NB4 (cell line): ENCODE measurements around the gene S100A3.

ENCODE experiments used
- DNase-seq: peaks from one replicate; pipeline ENCODE4 v3.0.0; 2010; ENCODE audit warnings: low read depth
- H3K4me3 ChIP-seq: one replicate; pipeline ENCODE4 v1.5.1; 2011; ENCODE audit warnings: mild to moderate bottlenecking, low read depth, low read length, moderate library complexity
- CTCF ChIP-seq: IDR thresholded peaks from one replicate; pipeline ENCODE4 v1.5.1; 2012; ENCODE audit warnings: low read depth, low read length
- MAX ChIP-seq: IDR thresholded peaks from 2 replicates; pipeline ENCODE4 v1.6.1; 2011; ENCODE audit warnings: low read depth, low read length
- MYC ChIP-seq: IDR thresholded peaks from 2 replicates; pipeline ENCODE4 v1.6.1; 2011; ENCODE audit warnings: low read depth, low read length
- POLR2A ChIP-seq: IDR thresholded peaks from 2 replicates; pipeline ENCODE4 v1.6.1; 2011; ENCODE audit warnings: mild to moderate bottlenecking; ENCODE audit not compliant: insufficient read length; ENCODE audit errors: extremely low read depth

S100A3 gene

GRCh38 chr1:153539395-153540093, 9.5 kb downstream of the S100A3 start:
- no peak for DNase-seq
- TF ChIP-seq POLR2A = no peak
- H3K4me3 ChIP-seq = no peak overlapping the region

DNA sequence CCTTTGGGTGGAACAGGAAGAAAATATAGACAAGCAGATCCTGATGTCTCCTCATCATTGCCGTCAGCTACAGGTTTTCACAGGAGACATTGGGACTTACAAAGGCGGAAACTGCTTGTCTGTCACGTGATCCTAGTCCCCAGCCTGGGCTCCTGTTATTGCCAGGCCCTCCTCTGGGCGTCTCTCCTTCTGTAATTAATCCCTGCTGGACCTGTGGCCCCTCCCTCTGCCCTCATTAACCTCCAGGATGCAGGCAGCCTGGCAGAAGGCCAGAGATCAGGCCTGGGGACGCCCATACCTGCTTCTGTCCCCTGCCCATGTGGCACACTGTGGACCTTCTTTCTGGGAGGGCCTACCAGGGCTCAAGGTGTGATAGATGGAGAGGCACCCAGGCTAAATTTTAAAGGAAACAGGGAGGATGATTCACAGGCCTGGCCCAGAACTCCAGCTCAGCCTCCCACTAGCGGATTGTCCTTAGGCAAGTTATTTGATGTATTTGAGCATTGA, 10.7 kb downstream of the S100A3 start:
- TF ChIP-seq MAX (no peak), CTCF (no peak), POLR2A (no peak), MYC (no peak)
- DNase-seq = no peak
- no peak overlapping the region for H3K4me3 ChIP-seq

- no peak for TF ChIP-seq CTCF
Observed at GRCh38 chr1:153537376-153537730, 11.7 kb downstream of the S100A3 start.

GRCh38 chr1:153536671-153537375, 12.2 kb downstream of the S100A3 start:
- DNase-seq = no peak
- no peak for TF ChIP-seq CTCF
- no peak for TF ChIP-seq POLR2A
- TF ChIP-seq MAX = no peak
- TF ChIP-seq MYC = no peak
- H3K4me3 ChIP-seq = peak overlapping the region; percentile 58

More at GRCh38 chr1:153537376-153537730, 11.7 kb downstream of the S100A3 start:
- H3K4me3 ChIP-seq = no peak overlapping the region
- no peak for DNase-seq

GRCh38 chr1:153536012-153536670, 12.9 kb downstream of the S100A3 start:
- peak; percentile 35 for TF ChIP-seq POLR2A
- peak; percentile 46 for TF ChIP-seq MYC
- no peak for TF ChIP-seq CTCF
- peak; percentile 94 for TF ChIP-seq MAX
- peak; percentile 87 for DNase-seq

DNA sequence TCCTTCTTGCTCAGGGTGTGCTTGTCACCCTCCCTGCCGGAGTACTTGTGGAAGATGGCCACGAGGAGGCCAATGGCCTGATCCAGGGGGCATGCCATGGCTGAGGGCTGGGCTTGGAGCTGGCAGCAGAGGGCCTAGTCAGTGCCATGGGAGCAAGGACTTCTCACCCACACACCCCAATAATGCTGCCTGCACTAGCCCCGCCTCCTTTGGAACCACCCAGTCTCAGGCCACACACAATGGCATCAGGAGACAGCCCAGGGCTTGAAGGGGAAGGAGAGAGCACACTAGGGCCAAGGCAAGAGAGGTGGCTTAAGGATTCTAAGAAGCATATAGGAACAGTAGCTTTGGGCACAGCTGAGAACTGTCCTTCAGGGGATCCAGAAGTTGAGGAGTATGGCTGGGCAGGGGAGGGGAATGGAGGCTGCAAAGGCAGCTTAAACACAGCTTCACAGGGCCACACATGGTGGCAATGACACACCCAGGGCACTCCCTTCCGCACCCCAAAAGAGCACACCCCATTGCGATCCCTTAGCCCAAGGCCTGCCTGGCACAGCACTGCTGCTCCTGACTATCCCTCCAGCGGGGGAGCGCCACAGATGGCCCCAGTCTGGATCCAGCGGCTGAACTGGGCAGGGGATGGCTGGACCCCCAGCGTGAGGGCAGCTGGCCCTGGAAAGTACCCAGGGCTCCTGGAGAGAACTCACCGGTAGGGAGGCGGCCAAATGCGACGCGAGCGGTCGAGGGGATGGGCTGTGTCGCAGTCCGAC, 13.6 kb downstream of the S100A3 start, which contains the start of gene S100A6:
Gene S100A6, minus strand, starts transcription at position 750 of the 770 bp plus-strand sequence. Its CDS starts 652 bp downstream, at position 98.
- DNase-seq = peak; percentile 48
- no peak for TF ChIP-seq MAX
- no peak for TF ChIP-seq MYC
- H3K4me3 ChIP-seq = peak within 1 kb of the TSS; percentile 58

More at GRCh38 chr1:153536012-153536670, 12.9 kb downstream of the S100A3 start:
- H3K4me3 ChIP-seq = peak overlapping the region; percentile 58
